ENCODE results near the gene EFCAB5. TPM values are rescaled to one million over a fixed set of nuclear protein-coding genes. Genes with fewer than 3 reads are reported as not detected.

The EFCAB5 gene
- total and polyA plus RNA-seq, 2 of the 13 experiments (the other 11 are each of a cell fraction or from before 2014, with no cell fraction given): 0.15 TPM; not detected in 1

DNA sequence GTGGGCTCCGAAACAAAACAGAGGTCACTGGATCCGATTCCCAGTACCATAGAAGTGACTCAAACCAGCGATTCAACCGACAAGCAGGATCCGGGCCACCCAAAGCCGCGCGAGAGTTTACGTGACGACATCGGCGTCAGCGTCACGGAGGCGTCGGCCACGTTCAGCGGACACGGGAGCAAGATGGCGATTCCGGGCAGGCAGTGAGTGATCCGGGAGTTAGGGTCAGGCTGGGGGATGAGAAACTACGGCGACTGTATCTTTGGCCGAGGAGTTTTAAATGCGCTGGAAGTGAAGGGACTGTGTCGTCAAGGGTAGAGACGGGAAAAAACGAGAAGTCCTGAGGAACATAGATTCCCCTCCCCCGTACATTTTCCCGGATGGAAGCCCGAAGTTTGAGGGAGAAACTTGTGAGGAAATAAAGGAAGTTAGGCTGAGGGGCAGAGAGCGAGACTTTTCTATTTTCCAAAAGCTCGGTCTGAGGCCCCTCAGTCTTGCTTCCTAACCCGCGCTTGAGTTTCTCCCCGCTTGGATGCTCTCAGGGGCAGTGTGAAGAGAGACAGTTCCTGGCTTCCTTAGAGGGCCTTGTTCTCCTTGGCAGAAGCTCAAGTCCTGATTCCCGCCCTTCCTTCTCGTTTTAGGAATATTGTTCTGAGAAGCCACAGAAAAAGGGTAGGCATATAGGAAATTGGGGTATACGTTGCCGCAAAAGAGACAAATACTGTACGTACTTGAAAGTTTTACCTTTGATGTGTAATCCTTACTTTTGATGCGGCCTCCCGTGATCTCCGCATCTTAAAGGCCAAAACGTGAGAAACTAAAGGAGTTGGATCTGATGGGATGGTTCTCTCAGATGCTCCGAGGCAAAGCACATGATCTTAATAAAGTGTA lies 175.5 kb downstream of the EFCAB5 start, which contains the start of gene NSRP1 (continued):
- TF ChIP-seq, protein P1, sequence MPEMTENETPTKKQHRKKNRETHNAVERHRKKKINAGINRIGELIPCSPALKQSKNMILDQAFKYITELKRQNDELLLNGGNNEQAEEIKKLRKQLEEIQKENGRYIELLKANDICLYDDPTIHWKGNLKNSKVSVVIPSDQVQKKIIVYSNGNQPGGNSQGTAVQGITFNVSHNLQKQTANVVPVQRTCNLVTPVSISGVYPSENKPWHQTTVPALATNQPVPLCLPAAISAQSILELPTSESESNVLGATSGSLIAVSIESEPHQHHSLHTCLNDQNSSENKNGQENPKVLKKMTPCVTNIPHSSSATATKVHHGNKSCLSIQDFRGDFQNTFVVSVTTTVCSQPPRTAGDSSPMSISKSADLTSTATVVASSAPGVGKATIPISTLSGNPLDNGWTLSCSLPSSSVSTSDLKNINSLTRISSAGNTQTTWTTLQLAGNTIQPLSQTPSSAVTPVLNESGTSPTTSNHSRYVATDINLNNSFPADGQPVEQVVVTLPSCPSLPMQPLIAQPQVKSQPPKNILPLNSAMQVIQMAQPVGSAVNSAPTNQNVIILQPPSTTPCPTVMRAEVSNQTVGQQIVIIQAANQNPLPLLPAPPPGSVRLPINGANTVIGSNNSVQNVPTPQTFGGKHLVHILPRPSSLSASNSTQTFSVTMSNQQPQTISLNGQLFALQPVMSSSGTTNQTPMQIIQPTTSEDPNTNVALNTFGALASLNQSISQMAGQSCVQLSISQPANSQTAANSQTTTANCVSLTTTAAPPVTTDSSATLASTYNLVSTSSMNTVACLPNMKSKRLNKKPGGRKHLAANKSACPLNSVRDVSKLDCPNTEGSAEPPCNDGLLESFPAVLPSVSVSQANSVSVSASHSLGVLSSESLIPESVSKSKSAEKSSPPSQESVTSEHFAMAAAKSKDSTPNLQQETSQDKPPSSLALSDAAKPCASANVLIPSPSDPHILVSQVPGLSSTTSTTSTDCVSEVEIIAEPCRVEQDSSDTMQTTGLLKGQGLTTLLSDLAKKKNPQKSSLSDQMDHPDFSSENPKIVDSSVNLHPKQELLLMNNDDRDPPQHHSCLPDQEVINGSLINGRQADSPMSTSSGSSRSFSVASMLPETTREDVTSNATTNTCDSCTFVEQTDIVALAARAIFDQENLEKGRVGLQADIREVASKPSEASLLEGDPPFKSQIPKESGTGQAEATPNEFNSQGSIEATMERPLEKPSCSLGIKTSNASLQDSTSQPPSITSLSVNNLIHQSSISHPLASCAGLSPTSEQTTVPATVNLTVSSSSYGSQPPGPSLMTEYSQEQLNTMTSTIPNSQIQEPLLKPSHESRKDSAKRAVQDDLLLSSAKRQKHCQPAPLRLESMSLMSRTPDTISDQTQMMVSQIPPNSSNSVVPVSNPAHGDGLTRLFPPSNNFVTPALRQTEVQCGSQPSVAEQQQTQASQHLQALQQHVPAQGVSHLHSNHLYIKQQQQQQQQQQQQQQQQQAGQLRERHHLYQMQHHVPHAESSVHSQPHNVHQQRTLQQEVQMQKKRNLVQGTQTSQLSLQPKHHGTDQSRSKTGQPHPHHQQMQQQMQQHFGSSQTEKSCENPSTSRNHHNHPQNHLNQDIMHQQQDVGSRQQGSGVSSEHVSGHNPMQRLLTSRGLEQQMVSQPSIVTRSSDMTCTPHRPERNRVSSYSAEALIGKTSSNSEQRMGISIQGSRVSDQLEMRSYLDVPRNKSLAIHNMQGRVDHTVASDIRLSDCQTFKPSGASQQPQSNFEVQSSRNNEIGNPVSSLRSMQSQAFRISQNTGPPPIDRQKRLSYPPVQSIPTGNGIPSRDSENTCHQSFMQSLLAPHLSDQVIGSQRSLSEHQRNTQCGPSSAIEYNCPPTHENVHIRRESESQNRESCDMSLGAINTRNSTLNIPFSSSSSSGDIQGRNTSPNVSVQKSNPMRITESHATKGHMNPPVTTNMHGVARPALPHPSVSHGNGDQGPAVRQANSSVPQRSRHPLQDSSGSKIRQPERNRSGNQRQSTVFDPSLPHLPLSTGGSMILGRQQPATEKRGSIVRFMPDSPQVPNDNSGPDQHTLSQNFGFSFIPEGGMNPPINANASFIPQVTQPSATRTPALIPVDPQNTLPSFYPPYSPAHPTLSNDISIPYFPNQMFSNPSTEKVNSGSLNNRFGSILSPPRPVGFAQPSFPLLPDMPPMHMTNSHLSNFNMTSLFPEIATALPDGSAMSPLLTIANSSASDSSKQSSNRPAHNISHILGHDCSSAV (CRISPR knock-in tag; IDR thresholded peaks at IDR 0.05; ENCODE audit: borderline replicate concordance): no peak
- TF ChIP-seq, protein P2, sequence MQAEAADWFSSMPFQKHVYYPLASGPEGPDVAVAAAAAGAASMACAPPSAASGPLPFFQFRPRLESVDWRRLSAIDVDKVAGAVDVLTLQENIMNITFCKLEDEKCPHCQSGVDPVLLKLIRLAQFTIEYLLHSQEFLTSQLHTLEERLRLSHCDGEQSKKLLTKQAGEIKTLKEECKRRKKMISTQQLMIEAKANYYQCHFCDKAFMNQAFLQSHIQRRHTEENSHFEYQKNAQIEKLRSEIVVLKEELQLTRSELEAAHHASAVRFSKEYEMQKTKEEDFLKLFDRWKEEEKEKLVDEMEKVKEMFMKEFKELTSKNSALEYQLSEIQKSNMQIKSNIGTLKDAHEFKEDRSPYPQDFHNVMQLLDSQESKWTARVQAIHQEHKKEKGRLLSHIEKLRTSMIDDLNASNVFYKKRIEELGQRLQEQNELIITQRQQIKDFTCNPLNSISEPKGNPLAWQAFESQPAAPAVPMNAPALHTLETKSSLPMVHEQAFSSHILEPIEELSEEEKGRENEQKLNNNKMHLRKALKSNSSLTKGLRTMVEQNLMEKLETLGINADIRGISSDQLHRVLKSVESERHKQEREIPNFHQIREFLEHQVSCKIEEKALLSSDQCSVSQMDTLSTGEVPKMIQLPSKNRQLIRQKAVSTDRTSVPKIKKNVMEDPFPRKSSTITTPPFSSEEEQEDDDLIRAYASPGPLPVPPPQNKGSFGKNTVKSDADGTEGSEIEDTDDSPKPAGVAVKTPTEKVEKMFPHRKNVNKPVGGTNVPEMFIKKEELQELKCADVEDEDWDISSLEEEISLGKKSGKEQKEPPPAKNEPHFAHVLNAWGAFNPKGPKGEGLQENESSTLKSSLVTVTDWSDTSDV (CRISPR knock-in tag; IDR thresholded peaks at IDR 0.05): no peak
- TF ChIP-seq FIP1L1 (IDR thresholded peaks at IDR 0.05; ENCODE audit: borderline replicate concordance, insufficient read depth, low read depth, low read length): no peak
- no peak for TF ChIP-seq XBP1 (CRISPR knock-in tag; IDR thresholded peaks at IDR 0.05)
- TF ChIP-seq, protein P3, sequence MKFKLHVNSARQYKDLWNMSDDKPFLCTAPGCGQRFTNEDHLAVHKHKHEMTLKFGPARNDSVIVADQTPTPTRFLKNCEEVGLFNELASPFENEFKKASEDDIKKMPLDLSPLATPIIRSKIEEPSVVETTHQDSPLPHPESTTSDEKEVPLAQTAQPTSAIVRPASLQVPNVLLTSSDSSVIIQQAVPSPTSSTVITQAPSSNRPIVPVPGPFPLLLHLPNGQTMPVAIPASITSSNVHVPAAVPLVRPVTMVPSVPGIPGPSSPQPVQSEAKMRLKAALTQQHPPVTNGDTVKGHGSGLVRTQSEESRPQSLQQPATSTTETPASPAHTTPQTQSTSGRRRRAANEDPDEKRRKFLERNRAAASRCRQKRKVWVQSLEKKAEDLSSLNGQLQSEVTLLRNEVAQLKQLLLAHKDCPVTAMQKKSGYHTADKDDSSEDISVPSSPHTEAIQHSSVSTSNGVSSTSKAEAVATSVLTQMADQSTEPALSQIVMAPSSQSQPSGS (CRISPR knock-in tag; IDR thresholded peaks at IDR 0.05): no peak
- TF ChIP-seq, protein P4, sequence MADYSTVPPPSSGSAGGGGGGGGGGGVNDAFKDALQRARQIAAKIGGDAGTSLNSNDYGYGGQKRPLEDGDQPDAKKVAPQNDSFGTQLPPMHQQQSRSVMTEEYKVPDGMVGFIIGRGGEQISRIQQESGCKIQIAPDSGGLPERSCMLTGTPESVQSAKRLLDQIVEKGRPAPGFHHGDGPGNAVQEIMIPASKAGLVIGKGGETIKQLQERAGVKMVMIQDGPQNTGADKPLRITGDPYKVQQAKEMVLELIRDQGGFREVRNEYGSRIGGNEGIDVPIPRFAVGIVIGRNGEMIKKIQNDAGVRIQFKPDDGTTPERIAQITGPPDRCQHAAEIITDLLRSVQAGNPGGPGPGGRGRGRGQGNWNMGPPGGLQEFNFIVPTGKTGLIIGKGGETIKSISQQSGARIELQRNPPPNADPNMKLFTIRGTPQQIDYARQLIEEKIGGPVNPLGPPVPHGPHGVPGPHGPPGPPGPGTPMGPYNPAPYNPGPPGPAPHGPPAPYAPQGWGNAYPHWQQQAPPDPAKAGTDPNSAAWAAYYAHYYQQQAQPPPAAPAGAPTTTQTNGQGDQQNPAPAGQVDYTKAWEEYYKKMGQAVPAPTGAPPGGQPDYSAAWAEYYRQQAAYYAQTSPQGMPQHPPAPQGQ (CRISPR knock-in tag; IDR thresholded peaks at IDR 0.05; ENCODE audit: borderline replicate concordance): no peak
- no peak for TF ChIP-seq ZBTB8A (CRISPR knock-in tag; IDR thresholded peaks at IDR 0.05; ENCODE audit: borderline replicate concordance, low read depth)
- 0 out of 2 replicates have a peak, but pooled peaks have one; percentile 39 for TF ChIP-seq TSC22D2 (CRISPR knock-in tag; IDR thresholded peaks at IDR 0.05; ENCODE audit: borderline replicate concordance)
- TF ChIP-seq, protein P5, sequence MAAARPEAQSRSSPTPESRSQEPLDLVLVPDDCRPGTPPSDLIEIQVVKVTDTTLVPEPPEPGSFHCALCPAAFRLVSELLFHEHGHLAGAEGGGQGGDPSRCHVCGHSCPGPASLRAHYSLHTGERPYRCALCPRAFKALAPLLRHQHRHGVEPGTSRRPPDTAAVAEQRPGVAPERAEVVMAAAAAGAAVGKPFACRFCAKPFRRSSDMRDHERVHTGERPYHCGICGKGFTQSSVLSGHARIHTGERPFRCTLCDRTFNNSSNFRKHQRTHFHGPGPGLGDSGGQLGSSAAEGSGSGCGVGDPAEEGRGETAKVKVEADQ (CRISPR knock-in tag; IDR thresholded peaks at IDR 0.05; ENCODE audit: borderline replicate concordance): no peak
- no peak for TF ChIP-seq SP4 (CRISPR knock-in tag; IDR thresholded peaks at IDR 0.05)
